CD14-positive monocyte (primary cell): ENCODE data around the gene TPRX2. TPM values are rescaled to one million over a fixed set of nuclear protein-coding genes. Genes with fewer than 3 reads are reported as not detected.

Experiments used
- polyA plus RNA-seq, 3 donors: library from polyadenylated mRNA; depleted of rRNA in 1 of 3; unstranded in 2 of 3; stranded (reverse) in 1 of 3; fragments of 300-500 nt in 2 of 3; fragments of >200 nt in 1 of 3; fragmentation: Illumina TruSeq in 2 of 3; gene quantifications; 1 replicate in 2 of 3; 2 replicates in 1 of 3; pipeline ENCODE4 v1.2.3, GENCODE V29; 2012 to 2021

Gene TPRX2
- polyA plus RNA-seq, 3 donors = not detected

Other genes starting within 250 kb of the TPRX2 start
- not detected for gene EHD2, start 145.8 kb upstream of the TPRX2 start, polyA plus RNA-seq
- gene NOP53, start 113.7 kb upstream of the TPRX2 start, polyA plus RNA-seq = 100 to 1,000 TPM in 1 of 3 donors, 10 to 100 TPM in 2; 47.5 to 193 (median 70.4) TPM
- 100 to 1,000 TPM; 103 to 204 (median 171) TPM for gene SELENOW, start 80.5 kb upstream of the TPRX2 start, polyA plus RNA-seq
- gene TPRX1, start 54.7 kb upstream of the TPRX2 start, polyA plus RNA-seq = not detected
- gene CRX, start 37.3 kb upstream of the TPRX2 start, polyA plus RNA-seq = not detected
- not detected for gene SULT2A1, start 27.1 kb downstream of the TPRX2 start, polyA plus RNA-seq
- not detected for gene BSPH1, start 132.9 kb downstream of the TPRX2 start, polyA plus RNA-seq
- gene ELSPBP1, start 135.4 kb downstream of the TPRX2 start, polyA plus RNA-seq = not detected
- under 1 TPM in 1 of 3 donors, not detected in 2; 0.17 TPM for gene CABP5, start 184.8 kb downstream of the TPRX2 start, polyA plus RNA-seq